ENCODE data around the gene GOT1.

Gene GOT1

GRCh38 chr10:99358101-99358500 lies 72.3 kb downstream of the GOT1 start:
- no peak for DNase-seq (ENCODE audit: low spot score)

DNA sequence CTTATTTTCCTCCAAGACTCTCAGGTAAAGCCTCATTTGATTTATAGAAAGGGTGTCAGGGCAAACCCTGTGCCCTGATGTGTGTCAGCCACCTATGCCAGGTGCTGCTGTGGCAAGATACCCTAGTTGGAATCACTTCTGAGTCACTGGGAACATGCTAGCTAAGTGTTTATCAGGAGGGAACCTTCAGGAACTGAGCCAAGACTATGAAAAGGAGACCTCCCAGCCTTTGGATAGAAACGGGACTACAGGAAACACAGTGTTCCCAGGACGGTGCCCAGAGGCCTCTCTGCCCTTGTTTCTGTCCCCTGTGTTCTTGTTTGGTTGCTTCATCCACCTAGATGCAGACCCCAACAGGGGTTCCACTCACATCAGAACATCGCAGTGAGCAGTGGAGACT lies 72.7 kb downstream of the GOT1 start:
- DNase-seq (ENCODE audit: low spot score) = no peak

DNA sequence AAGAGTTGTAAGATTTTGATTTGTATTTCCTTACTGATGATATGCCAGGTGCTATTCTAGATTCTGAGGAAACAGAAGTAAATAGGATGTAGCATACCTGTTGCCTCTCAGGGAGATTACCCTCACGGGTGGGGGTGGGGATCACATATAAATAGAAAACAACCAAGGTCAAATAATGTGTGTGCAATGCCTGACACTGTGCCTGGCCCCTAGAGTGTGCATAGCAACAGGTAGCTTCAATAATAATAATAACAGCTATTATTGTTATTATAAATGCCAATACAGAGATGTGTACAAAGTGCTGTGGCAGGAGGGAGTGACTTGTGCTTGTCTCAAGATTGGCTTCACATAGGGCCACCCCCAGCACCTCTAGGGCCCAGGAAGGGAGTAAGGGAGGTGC lies 77.2 kb downstream of the GOT1 start:
- no peak for DNase-seq (ENCODE audit: low spot score)

DNA sequence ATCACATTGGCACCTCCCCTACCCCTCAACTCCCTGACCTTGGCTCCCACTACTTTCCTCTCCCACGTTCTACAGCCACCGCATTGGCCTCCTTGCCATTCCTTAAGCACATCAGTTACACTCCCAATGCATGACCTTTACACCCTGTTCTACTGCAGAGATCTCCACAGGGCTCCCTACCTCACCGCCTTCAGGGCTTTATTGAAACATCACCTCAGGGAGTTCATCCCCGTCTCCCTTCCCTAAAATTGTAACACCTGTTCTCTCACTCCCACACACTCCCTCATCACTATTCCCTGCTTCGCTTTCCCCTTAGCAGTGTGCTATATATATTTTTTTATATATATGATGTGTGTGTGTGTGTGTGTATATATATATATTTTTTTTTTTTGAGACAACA lies 82.8 kb downstream of the GOT1 start:
- no peak for DNase-seq (ENCODE audit: low spot score)

Data from ecto neural progenitor cell (in vitro differentiated cells).